HG03432 (cell line): ENCODE results near the gene SUN1.

Experiments used
- ATAC-seq: cut with Tn5 transposase; IDR thresholded peaks from one replicate; pipeline ENCODE4 v1.9.1; 2021; ENCODE audit warnings: mild to moderate bottlenecking, moderate library complexity; ENCODE audit not compliant: unreplicated experiment

The SUN1 gene

DNA sequence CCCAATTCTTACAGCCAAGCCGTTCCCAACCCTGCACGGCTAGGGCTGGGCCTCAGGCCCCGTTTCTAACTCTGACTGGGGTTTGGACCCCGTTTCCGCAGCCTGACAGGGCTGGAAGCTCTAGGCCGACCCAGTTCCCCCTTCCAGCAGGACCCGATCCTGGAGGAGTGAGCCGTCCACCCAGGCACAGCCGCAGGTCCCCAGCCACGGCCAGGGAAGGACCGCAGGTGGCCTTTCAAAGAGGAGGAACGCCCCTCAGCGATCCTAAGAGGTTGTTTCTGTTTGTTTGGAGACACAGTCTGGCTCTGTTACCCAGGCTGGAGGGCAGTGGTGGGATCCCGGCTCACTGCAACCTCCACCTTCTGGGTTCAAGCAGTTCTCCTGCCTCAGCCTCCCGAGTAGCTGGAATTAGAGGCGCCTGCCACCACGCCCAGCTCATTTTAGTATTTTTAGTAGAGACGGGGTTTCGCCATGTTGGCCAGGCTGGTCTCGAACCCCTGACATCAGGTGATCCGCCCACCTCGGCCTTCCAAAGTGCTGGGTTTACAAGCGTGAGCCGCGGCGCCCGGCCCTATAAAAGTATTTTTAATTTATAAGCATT, 43.3 kb downstream of the SUN1 start:
- no peak for ATAC-seq

GRCh38 chr7:876077-876971, 44.0 kb downstream of the SUN1 start, which contains the start of gene GET4:
TSS of gene GET4 (plus strand) at chr7:876554. CDS start at chr7:876646, 92 bp downstream.
- peak; percentile 78 for ATAC-seq

DNA sequence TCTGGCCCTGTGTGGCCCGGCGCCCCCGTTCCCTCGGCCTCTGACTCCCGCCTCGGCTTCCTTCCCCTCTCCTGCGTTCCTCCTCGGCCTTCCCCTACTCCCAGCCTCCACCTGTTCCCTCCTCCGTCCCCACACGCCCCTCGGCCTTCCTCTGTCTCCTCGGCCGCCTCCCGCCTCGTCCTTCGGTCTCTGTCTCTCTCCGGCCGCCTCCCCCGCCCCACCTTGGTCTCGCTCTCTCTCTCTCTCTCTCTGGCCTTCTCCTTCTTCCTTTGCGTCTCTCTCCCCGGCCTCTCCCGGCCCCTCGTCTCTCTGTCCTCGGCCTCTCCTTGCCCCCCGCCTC, 44.7 kb downstream of the SUN1 start:
- ATAC-seq, result peak; percentile 31

- ATAC-seq, result no peak
Measured at GRCh38 chr7:877312-878232, 45.3 kb downstream of the SUN1 start.

GRCh38 chr7:879093-879492, 46.8 kb downstream of the SUN1 start:
- ATAC-seq, result no peak

DNA sequence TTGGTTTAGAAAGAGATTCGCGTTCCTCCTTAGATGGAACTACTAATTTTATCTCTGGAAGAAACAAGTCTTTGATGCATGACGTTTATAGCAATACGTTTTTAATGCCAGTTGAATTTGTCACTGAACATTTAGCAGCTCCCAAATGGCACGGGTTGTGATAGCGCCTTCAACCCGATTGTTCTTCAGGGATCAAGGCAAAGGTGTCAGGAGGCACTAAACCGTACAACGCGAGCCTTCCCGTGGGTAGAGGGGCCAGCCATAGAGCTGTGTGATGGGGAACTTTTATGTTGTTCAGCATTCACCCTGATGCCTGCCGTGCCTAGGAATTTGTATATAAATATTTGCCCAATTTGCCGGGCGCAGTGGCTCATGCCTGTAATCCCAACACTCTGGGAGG, 47.4 kb downstream of the SUN1 start:
- ATAC-seq, result no peak

- no peak for ATAC-seq
Measured at GRCh38 chr7:880450-880849, 48.2 kb downstream of the SUN1 start.

DNA sequence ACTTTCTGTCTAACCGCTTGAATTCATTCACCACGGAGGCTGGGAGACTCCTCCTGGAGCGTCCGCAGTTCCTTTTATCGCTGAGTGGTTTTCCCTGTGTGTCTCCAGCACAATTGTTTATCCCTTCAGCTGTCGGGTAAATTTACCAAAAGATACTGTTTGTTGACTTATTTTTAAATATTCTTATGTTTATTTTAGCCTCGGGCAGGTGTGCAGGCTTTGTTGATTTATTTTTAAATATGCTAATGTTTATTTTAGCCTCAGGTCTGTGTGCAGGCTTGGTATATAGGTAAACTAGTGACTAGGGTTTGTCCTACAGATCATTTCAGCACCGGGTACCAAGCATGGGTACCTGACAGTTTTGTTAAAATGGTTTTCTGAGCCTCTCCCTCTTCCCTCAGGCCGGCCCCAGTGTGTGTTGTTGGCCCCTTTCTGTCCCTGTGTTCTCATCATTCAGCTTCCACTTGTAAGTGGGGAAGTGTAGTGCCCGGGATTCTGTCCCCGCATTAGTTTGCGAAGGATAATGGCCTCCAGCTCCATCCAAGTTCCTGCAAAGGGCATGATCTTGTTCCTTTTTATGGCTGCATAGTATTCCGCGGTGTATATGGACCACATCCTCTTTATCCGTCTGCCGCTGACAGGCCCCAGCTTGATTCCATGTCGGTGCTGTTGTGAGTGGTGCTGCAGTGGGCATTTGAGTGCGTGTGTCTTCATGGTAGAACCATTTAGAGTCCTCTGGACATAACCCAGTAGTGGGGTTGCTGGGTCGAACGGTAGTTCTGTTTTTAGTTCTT, 49.4 kb downstream of the SUN1 start:
- no peak for ATAC-seq

GRCh38 chr7:882336-883035, 50.2 kb downstream of the SUN1 start:
- no peak for ATAC-seq

DNA sequence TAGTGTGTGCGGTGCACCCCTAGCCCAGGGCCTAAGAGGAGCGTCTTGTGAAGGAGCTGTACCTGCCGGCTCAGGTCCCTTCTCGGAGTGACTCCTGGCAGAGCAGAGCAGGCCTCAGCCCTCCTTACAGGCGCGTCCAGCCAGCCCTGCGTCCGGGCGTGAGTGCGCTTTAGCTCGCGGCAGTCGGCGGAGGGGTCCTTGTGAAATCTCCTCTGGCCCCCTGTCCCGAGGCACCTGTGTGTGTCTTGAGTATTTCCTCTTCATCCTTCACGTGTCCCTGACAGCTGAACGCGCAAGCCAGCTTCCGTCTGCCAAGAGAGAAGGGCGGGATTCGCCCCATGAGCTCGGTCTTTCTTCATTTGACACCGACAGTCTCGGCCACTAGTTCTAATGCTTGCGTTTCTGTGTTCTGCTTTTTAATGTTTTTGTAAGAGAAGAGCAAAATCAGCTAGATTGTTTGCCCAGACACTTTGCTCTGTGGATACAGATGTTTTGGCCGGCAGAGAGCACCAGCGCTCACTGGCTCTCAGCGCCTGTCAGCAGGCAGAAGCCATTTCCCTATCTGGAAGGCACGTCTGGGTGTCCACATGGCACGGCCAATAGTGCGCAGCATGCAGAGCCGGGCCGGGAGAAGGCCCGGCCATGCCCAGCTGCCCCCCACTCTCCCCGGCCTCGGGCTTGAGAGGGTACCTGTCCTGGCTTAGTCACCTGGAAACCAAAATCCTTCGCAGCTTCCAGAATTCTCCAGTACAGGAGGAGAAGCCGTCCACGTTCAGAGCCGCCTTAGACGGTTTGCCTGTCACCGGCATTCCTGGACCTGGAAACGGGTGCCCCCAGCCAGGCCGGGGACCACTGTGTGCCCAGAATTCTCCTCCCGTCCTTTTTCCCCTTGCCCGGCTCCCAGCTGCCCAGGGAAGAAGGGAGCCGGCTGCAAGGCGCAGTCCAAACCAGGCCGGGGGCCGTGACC, 51.1 kb downstream of the SUN1 start:
- no peak for ATAC-seq

- ATAC-seq, result no peak
Measured at GRCh38 chr7:884191-885003, 52.1 kb downstream of the SUN1 start.

DNA sequence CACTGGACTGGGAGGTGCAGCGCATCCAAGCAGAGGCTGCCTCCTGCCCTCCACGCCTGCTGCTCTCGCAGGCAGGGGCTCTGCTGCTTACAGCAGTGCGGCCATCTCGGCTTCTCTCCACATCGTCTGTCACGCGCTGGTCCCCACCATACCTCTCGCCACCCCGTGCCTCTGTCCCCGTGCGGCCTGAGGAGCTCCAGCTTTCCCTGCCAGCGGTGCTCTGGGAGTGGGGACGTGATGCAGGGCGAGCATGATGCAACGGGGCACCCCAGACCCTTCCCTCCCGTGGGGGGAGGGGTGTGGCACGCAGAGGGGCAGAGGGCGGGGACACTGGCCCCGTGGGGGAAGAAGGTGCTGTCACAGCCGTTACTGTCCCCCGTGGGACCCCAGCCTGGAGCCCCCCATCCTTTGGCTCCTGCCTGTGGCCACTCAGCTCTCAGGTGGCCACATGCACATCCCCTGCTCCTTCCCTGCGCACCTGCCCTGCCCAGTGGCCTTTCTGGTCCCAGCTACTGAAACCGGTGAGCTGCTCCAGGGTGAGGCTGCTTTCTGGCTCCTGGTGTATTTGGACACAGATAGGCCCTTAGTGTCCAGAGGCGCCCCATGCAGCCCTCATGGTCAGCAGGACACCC, 53.1 kb downstream of the SUN1 start:
- ATAC-seq, result no peak

DNA sequence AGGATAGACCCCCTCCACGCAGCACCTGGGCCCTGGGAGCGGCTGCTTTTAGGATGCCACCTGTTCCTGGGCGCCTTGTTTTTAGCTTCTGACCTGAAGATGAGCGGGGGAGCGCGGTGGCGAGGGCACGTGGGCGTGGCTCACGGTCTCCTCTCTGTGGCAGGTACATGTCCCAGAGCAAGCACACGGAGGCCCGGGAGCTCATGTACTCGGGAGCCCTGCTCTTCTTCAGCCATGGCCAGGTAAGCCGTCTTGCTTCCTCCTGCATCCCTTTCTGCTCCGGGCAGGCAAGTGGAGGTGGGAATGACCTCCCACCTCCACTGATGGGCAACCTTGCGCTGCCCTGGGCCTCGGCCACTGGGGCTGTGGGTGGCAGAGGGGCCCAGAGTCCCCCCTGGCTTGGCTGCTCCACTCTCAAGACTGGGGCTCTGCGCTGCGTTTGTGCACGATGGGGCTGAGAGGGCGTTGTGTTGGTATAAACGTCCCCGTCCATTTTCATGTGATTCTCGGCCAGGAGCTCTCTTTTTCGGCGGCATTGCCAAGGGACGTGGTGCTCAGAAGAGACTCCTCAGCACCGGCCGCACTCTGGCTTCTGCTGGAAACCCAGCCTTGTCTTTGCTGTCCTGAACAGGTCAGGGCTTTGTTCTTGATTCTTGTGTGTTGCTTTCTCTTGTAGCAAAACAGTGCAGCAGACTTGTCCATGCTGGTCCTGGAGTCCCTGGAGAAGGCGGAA, 53.8 kb downstream of the SUN1 start:
- ATAC-seq, result no peak

DNA sequence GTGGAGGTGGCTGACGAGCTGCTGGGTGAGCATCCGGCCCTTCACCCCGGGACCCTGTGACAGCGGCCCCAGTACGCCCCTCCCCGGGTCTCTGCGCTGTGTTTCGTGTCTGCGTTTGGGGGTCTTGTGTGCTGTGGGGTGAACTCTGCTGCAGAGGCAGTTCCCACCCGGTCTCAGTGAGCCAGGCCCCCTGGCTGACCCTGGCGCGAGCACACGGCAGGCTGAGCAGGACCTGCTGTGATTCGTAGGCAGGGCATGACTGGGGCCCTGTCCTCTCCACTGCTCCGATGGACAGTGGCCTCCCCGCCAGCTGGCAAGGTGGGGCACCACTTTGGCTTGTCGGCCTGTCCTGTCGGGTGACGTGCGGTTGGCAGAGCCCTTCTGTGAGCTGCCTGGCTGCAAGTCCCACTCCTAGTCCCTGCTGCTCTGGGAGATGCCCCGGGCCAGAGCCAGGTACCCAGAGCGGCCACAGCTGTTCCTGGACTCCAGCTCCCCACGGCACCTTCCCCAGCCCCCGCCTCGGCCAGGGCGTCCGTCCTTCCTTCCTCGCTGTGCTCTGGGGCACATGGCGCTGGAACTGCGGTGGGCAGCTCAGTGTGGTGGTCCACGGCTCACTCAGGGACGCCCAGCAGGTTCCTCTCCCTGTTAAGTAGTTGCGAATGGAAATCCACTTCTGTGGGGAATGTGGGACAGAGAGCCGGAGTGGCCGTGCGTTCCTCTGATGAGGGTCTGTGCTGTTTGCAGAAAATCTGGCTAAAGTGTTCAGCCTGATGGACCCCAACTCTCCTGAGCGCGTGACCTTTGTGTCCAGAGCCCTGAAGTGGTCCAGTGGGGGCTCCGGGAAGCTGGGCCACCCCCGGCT, 54.6 kb downstream of the SUN1 start:
- no peak for ATAC-seq

- no peak for ATAC-seq
Measured at GRCh38 chr7:887488-887820, 55.2 kb downstream of the SUN1 start.
